CD4-positive, alpha-beta T cell (primary cell): ENCODE measurements around the gene GRID2. TPM values are rescaled to one million over a fixed set of nuclear protein-coding genes. Genes with fewer than 3 reads are reported as not detected.

Source experiments
- ATAC-seq: fragments of 200-7000 bp; cut with Tn5 transposase; one replicate; pipeline ENCODE4 v1.10.0; 2022; ENCODE audit warnings: mild to moderate bottlenecking; ENCODE audit not compliant: poor library complexity
- CTCF ChIA-PET: fragments of 350-600 bp; sonication (Branson Sonifier 250); formaldehyde crosslinking; loops from one replicate; lab custom pipeline; 2021; ENCODE audit warnings: antibody characterized with exemption, inconsistent platforms; lab: Charles Lee
- POLR2A ChIA-PET: fragments of 350-600 bp; sonication (Branson Sonifier 250); formaldehyde crosslinking; loops from one replicate; lab custom pipeline; 2021; ENCODE audit warnings: antibody characterized with exemption, inconsistent platforms; lab: Charles Lee
- DNase-seq, 14 experiments: peaks; one replicate each; pipeline ENCODE4 v3.0.0-alpha.2; 2013 to 2020; ENCODE audit warnings: mixed read lengths in 2 of 14
- H3K27ac ChIP-seq, 2 donors: one replicate each; pipeline versions ENCODE4 v1.5.1 to v1.7.0; 2013; ENCODE audit warnings: low read length in 2 of 2, low read depth in 1 of 2, mild to moderate bottlenecking in 1 of 2
- H3K27me3 ChIP-seq, 2 experiments: 1 replicate in 1 of 2; 2 replicates in 1 of 2; pipeline versions ENCODE4 v1.6.1 to v1.7.0; 2013; ENCODE audit warnings: low read length in 2 of 2, control low read depth in 1 of 2, mild to moderate bottlenecking in 1 of 2, moderate library complexity in 1 of 2; ENCODE audit not compliant: insufficient read depth in 2 of 2, control insufficient read depth in 1 of 2
- H3K36me3 ChIP-seq: one replicate; pipeline ENCODE4 v1.6.1; 2013; ENCODE audit warnings: low read length, control low read depth; ENCODE audit not compliant: insufficient read depth
- H3K4me1 ChIP-seq: one replicate; pipeline ENCODE4 v1.6.1; 2013; ENCODE audit warnings: low read length, control low read depth; ENCODE audit not compliant: insufficient read depth
- H3K4me3 ChIP-seq: one replicate; pipeline ENCODE4 v1.5.1; 2013; ENCODE audit warnings: mild to moderate bottlenecking, low read length, moderate library complexity
- H3K9me3 ChIP-seq, 2 experiments: 1 replicate in 1 of 2; 2 replicates in 1 of 2; pipeline versions ENCODE4 v1.6.1 to v1.7.0; 2013; ENCODE audit warnings: low read length in 2 of 2, mild to moderate bottlenecking in 2 of 2, control low read depth in 1 of 2, moderate library complexity in 1 of 2; ENCODE audit not compliant: control insufficient read depth in 1 of 2, insufficient read depth in 1 of 2
- H3K27ac Mint-ChIP-seq: one replicate; pipeline ENCODE4 v1.8.0; 2020; ENCODE audit warnings: mixed read lengths
- H3K27me3 Mint-ChIP-seq: one replicate; pipeline ENCODE4 v1.8.0; 2021; ENCODE audit warnings: mixed read lengths
- H3K36me3 Mint-ChIP-seq: one replicate; pipeline ENCODE4 v1.8.0; 2021; ENCODE audit warnings: low read depth, mixed read lengths
- H3K4me1 Mint-ChIP-seq: one replicate; pipeline ENCODE4 v1.8.0; 2021; ENCODE audit warnings: low read depth, mixed read lengths
- H3K4me3 Mint-ChIP-seq: one replicate; pipeline ENCODE4 v1.8.0; 2020; ENCODE audit warnings: mild to moderate bottlenecking, mixed read lengths
- H3K9me3 Mint-ChIP-seq: one replicate; pipeline ENCODE4 v1.8.0; 2020; ENCODE audit warnings: mixed read lengths
- CTCF ChIP-seq: fragments of 200-600 bp; IDR thresholded peaks from one replicate; pipeline ENCODE4 v1.8.0; 2022; ENCODE audit warnings: antibody characterized with exemption, mild to moderate bottlenecking
- intact Hi-C, 2 experiments: fragments of 100-400 bp; cut with DNase I in 1 of 2; cut with micrococcal nuclease in 1 of 2; formaldehyde crosslinking; loops; one replicate each; pipeline versions ENCODE4 v1.15.1 to v1.9.0; 2023 to 2025; cut with DNase I, micrococcal nuclease
- total RNA-seq, 174 experiments: library from RNA in 2 of 174; stranded (reverse) in 2 of 174; gene quantifications; one replicate each; pipeline ENCODE4 v1.2.3 and lab custom pipeline; 2021 to 2026

The GRID2 gene
- total RNA-seq, 2 experiments from 2014 or later = not detected

DNA sequence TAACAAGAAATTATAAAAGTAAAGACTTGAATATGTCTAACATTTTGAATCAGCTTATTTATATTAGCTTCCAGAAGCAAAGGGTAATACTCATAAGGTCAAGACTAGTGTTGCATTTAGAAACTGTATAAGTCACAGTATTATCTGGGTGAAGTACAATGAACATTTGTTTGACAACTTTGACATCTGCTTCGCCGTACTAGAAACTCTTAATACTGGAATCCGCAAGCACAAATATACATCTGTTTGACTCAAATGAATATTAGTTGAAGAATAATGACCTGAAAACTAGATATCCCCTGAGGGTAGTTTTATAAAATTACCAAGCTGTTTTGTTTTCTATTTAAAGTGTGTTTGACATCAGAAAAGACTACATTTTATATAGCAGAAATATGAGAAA is 1389.4 kb downstream of the GRID2 start:
- Histone ChIP-seq H3K9me3 (peaks cover 0 to 4% of the 10 kb centered on the region in 2 experiments), H3K27ac (no peak overlapping the region), H3K4me1 (no peaks in the 10 kb centered on the region), H3K4me3 (no peak overlapping the region), H3K27me3 (no peaks in the 10 kb centered on the region), H3K36me3 (no peaks in the 10 kb centered on the region)
- no peak overlapping the region for H3K4me3 Mint-ChIP-seq
- ChIA-PET POLR2A (no interaction called here), CTCF (no interaction called here)
- H3K9me3 Mint-ChIP-seq = no peaks in the 10 kb centered on the region
- no peaks in the 10 kb centered on the region for H3K27me3 Mint-ChIP-seq
- no peaks in the 10 kb centered on the region for H3K36me3 Mint-ChIP-seq
- no peak overlapping the region for H3K27ac Mint-ChIP-seq
- intact Hi-C loops = no loop called here
- ATAC-seq = no peak
- no peak for TF ChIP-seq CTCF
- H3K4me1 Mint-ChIP-seq = no peaks in the 10 kb centered on the region
- no peak for DNase-seq

DNA sequence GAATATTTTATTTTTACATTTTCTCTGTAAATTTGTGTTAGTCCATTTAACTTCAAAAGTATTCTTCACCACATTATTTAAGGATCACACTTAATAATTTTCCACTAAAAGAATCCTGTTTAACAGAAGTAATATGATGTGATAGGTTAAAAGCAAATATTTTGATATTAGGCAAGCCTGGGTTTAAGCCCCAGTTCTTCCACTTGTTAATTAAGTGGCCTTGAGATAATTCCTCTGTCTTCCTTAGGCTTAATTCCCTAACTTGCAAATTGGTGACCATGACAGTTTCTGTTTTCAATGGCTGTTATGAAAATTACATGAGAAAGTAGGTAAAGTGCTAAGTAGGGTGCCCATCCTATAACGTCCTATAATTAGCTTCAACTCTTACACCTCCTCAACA is 1394.9 kb downstream of the GRID2 start:
- peaks cover 0 to 4% of the 10 kb centered on the region in 2 experiments for H3K9me3 ChIP-seq
- H3K9me3 Mint-ChIP-seq = no peaks in the 10 kb centered on the region
- no peak overlapping the region for H3K27ac ChIP-seq
- ChIA-PET CTCF (no interaction called here), POLR2A (no interaction called here)
- intact Hi-C loops = no loop called here
- no peaks in the 10 kb centered on the region for H3K27me3 ChIP-seq
- H3K4me1 ChIP-seq = no peaks in the 10 kb centered on the region
- ATAC-seq = no peak
- no peak for DNase-seq
- H3K27me3 Mint-ChIP-seq = no peaks in the 10 kb centered on the region
- no peak overlapping the region for H3K27ac Mint-ChIP-seq
- no peaks in the 10 kb centered on the region for H3K36me3 Mint-ChIP-seq
- no peak for TF ChIP-seq CTCF
- no peak overlapping the region for H3K4me3 Mint-ChIP-seq
- H3K4me3 ChIP-seq = no peak overlapping the region
- no peaks in the 10 kb centered on the region for H3K36me3 ChIP-seq
- H3K4me1 Mint-ChIP-seq = no peaks in the 10 kb centered on the region

DNA sequence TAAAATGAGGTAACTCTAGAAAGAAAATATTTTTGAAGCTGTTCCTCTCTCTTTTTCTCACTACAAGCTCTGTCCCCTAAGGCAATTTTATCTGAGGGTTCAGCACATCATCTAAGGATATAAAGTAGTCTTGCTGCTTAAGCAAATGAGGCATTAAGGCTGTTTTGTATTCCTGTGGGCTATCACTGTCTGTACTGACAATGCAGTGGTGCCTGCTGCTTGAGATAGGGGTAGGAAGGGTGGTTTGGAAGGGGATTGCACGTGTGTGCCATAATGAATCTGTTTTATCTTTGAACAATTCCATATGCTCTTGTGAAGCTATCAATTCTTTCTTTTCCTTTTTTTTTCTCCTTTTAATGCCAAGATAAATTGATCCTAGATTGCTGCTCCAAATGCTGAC is 1396.8 kb downstream of the GRID2 start:
- H3K27ac ChIP-seq = no peak overlapping the region
- Mint-ChIP-seq H3K4me3 (no peak overlapping the region), H3K36me3 (no peaks in the 10 kb centered on the region), H3K27ac (no peak overlapping the region), H3K27me3 (no peaks in the 10 kb centered on the region), H3K4me1 (no peaks in the 10 kb centered on the region), H3K9me3 (peaks cover 3% of the 10 kb centered on the region)
- no peak for ATAC-seq
- DNase-seq = no peak
- H3K9me3 ChIP-seq = no peaks in the 10 kb centered on the region
- no peaks in the 10 kb centered on the region for H3K27me3 ChIP-seq
- POLR2A ChIA-PET = no interaction called here
- intact Hi-C loops = no loop called here
- no peak overlapping the region for H3K4me3 ChIP-seq
- no peaks in the 10 kb centered on the region for H3K4me1 ChIP-seq
- no peak for TF ChIP-seq CTCF
- CTCF ChIA-PET = no interaction called here
- no peaks in the 10 kb centered on the region for H3K36me3 ChIP-seq
